Omental fat pad (tissue), 4 donors: ENCODE data around the gene SH3PXD2A. TPM values are rescaled to one million over a fixed set of nuclear protein-coding genes. Genes with fewer than 3 reads are reported as not detected.
"Not testable (repeated sequence)": the region's sequence is repeated elsewhere in the genome, so short reads cannot be mapped to it uniquely, and the experiment has no call there.

Experiments used
- ATAC-seq: fragments of 150-250 bp; one replicate; pipeline ENCODE4 v1.9.1; 2016; ENCODE audit warnings: mild to moderate bottlenecking, moderate library complexity; ENCODE audit not compliant: low FRiP score
- DNase-seq: peaks from one replicate; pipeline ENCODE4 v3.0.0-alpha.2; 2019; ENCODE audit warnings: low spot score
- CTCF ChIP-seq, 3 donors: fragments of 450-650 bp; IDR thresholded peaks; one replicate each; pipeline ENCODE4 v1.5.1; 2016 to 2017; ENCODE audit warnings: antibody characterized with exemption in 3 of 3, mild to moderate bottlenecking in 3 of 3, moderate library complexity in 2 of 3
- total RNA-seq, 4 donors: library from RNA; depleted of rRNA; stranded (reverse); fragments of >200 nt; gene quantifications; one replicate each; pipeline ENCODE4 v1.1.0, GENCODE V29; 2016

The SH3PXD2A gene
- total RNA-seq, 4 donors from 2014 or later, result 21.0 to 36.3 (median 22.5) TPM

- DNase-seq (no peak), ATAC-seq (no peak)
- no peak for TF ChIP-seq CTCF (IDR thresholded peaks at IDR 0.05)
Observed at GRCh38 chr10:103665162-103665889, 190.1 kb downstream of the SH3PXD2A start.

GRCh38 chr10:103663802-103664201, 191.6 kb downstream of the SH3PXD2A start:
- no peak for DNase-seq

GRCh38 chr10:103663236-103663635, 192.1 kb downstream of the SH3PXD2A start:
- ATAC-seq, result no peak
- no peak for DNase-seq
- TF ChIP-seq CTCF (IDR thresholded peaks at IDR 0.05), result no peak

More at GRCh38 chr10:103663802-103664201, 191.6 kb downstream of the SH3PXD2A start:
- ATAC-seq, result no peak
- TF ChIP-seq CTCF (IDR thresholded peaks at IDR 0.05), result no peak

GRCh38 chr10:103662704-103663103, 192.7 kb downstream of the SH3PXD2A start:
- DNase-seq, ATAC-seq: not testable (repeated sequence)

- DNase-seq (no peak), ATAC-seq (peak; percentile 55)
- no peak for TF ChIP-seq CTCF (IDR thresholded peaks at IDR 0.05)
Observed at GRCh38 chr10:103661198-103661950, 194.0 kb downstream of the SH3PXD2A start.

GRCh38 chr10:103660364-103661197, 194.8 kb downstream of the SH3PXD2A start:
- no peak for TF ChIP-seq CTCF (IDR thresholded peaks at IDR 0.05)
- ATAC-seq, result peak; percentile 20
- DNase-seq, result no peak
